ENCODE measurements around the gene SMC1B. TPM values are rescaled to one million over a fixed set of nuclear protein-coding genes. Genes with fewer than 3 reads are reported as not detected.

Gene SMC1B
- total RNA-seq, 1 donor from 2014 or later = not detected

DNA sequence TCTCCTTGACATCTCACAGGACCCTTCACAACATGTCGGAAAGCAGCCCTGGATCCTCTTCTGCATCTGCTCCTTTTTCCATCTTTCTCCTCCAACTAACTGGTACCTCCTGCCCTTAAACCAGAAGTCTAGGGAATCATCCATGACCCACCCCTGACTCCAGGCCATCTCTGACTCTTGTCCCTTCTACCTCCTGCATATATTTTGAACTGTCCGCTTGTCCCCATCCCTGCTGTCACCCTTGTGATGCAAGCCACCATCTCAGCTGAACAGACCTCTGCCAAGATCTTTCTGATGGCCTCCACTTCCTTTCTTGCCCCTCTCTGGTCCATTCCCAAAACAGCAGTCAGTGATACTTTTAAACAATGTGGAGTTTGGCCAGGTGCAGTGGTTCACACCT, 7.1 kb upstream of the SMC1B start:
- no peak for DNase-seq (ENCODE audit: low read depth)
- Histone ChIP-seq H3K4me3 (ENCODE audit: low read depth, low read length) (no peak overlapping the region), H3K36me3 (ENCODE audit: control insufficient read depth, insufficient read depth, low read length) (no peaks in the 10 kb centered on the region), H3K27me3 (ENCODE audit: control insufficient read depth, insufficient read depth, low read length) (no peaks in the 10 kb centered on the region)
- TF ChIP-seq, protein P1, sequence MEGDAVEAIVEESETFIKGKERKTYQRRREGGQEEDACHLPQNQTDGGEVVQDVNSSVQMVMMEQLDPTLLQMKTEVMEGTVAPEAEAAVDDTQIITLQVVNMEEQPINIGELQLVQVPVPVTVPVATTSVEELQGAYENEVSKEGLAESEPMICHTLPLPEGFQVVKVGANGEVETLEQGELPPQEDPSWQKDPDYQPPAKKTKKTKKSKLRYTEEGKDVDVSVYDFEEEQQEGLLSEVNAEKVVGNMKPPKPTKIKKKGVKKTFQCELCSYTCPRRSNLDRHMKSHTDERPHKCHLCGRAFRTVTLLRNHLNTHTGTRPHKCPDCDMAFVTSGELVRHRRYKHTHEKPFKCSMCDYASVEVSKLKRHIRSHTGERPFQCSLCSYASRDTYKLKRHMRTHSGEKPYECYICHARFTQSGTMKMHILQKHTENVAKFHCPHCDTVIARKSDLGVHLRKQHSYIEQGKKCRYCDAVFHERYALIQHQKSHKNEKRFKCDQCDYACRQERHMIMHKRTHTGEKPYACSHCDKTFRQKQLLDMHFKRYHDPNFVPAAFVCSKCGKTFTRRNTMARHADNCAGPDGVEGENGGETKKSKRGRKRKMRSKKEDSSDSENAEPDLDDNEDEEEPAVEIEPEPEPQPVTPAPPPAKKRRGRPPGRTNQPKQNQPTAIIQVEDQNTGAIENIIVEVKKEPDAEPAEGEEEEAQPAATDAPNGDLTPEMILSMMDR (IDR thresholded peaks at IDR 0.05; ENCODE audit: insufficient read depth, low read length, severe bottlenecking) = no peak
- FAIRE-seq = no peak

DNA sequence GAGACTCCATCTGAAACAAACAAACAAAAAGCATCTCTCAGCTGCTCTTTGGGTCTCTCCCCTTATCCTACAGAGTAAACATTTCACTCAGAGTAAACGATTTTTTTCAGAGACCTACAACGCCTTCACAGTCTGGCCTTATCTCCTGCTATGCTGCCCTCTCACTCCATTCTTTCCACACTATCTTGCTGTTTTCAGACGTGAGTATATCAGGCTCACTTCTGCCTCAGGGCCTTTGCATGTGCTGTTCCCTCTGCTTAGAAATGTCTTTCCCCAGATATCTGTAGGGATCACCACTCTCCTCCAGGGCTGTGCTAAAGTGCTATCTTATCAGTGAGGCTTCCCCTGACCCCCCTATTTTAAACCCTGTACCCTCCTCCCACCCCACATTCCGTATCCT, 6.6 kb upstream of the SMC1B start:
- no peak overlapping the region for H3K4me3 ChIP-seq (ENCODE audit: low read depth, low read length)
- no peak for FAIRE-seq
- no peak for DNase-seq (ENCODE audit: low read depth)
- no peaks in the 10 kb centered on the region for H3K27me3 ChIP-seq (ENCODE audit: control insufficient read depth, insufficient read depth, low read length)
- TF ChIP-seq, protein P1 (IDR thresholded peaks at IDR 0.05; ENCODE audit: insufficient read depth, low read length, severe bottlenecking) = no peak
- H3K36me3 ChIP-seq (ENCODE audit: control insufficient read depth, insufficient read depth, low read length) = no peaks in the 10 kb centered on the region

DNA sequence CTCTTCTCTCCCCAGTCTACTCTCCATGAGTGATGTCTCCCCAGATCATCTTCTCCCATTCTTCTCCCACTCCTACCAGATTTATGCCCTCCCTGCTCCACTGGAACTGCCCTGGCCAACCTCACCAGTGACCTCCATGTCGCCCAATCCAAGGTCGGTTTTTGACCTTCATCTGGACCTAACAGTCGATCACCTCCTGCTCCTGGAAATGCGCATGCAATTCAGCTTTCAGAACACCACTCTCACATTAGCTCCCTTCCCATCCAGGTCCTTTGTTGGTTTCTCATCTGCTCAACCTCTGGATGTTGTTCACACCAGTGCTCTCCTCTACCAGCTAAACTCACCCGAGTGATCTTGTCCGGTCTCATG, 5.4 kb upstream of the SMC1B start:
- TF ChIP-seq, protein P1 (IDR thresholded peaks at IDR 0.05; ENCODE audit: insufficient read depth, low read length, severe bottlenecking) = no peak
- FAIRE-seq = no peak

DNA sequence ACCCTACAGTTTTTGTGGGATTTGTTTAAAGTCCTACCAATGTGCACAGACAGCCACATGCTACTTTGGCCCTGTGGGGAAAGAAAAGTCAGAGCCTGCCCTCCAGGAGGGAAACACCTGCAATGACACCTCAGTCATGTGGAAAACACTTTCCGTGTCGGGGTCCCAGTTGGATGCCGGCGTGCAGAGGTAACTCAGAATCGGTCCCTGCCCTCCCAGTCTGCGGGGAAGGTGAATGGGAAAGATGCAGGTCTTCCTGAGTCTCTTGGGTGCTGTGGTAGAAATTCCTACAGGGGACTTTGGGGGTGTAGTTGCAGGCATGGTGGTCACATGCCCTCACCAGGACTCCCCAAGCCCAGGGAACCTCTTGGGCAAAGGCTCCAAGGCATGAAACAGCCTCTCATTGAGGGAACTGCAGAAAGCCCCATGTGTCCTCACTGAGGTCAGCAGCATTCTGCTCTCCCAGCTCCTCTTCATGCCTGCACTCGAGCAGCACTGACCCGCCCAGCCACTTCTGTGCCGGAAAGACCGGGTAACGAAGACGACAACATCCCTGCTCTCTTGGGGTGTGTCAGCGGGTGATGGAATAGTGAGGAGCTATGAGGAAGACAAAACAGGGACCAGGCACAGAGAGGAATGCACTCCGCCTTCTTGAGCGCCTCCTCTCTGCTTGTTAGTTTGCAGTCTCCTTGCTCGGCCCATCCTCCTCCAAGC, 4.8 kb upstream of the SMC1B start:
- Histone ChIP-seq H3K27me3 (ENCODE audit: control insufficient read depth, insufficient read depth, low read length) (no peaks in the 10 kb centered on the region), H3K4me3 (ENCODE audit: low read depth, low read length) (no peak overlapping the region), H3K36me3 (ENCODE audit: control insufficient read depth, insufficient read depth, low read length) (no peaks in the 10 kb centered on the region)
- TF ChIP-seq, protein P1 (IDR thresholded peaks at IDR 0.05; ENCODE audit: insufficient read depth, low read length, severe bottlenecking) = no peak
- FAIRE-seq (peak; percentile 32), DNase-seq (ENCODE audit: low read depth) (no peak)

More for the DNA sequence above, 5.4 kb upstream of the SMC1B start:
- Histone ChIP-seq H3K36me3 (ENCODE audit: control insufficient read depth, insufficient read depth, low read length) (no peaks in the 10 kb centered on the region), H3K4me3 (ENCODE audit: low read depth, low read length) (no peak overlapping the region), H3K27me3 (ENCODE audit: control insufficient read depth, insufficient read depth, low read length) (no peaks in the 10 kb centered on the region)
- DNase-seq (ENCODE audit: low read depth) = no peak

DNA sequence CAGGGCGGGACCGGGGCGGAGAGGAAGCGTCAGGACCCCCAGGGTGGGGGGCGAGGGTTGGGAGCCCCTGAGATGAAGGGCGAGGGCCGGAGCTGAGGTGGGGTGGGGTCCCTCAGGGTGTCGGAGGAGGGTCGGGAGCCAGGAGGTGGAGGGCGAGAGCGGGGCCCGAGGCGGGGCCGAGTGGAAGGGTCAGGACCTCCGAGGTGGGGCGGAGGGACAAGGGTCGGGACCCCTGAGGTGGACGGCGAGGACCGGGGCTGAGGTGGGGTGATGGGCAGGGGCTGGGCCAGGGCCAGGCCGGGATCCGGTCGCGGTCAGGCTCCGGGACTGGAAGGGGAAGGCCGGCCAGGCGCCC, 409 bp downstream of the SMC1B start:
- TF ChIP-seq, protein P1 (IDR thresholded peaks at IDR 0.05; ENCODE audit: insufficient read depth, low read length, severe bottlenecking) = no peak
- no peak for DNase-seq (ENCODE audit: low read depth)
- peak overlapping the region; percentile 47 for H3K4me3 ChIP-seq (ENCODE audit: low read depth, low read length)
- no peak for FAIRE-seq
- H3K36me3 ChIP-seq (ENCODE audit: control insufficient read depth, insufficient read depth, low read length) = no peaks in the 10 kb centered on the region
- no peaks in the 10 kb centered on the region for H3K27me3 ChIP-seq (ENCODE audit: control insufficient read depth, insufficient read depth, low read length)

DNA sequence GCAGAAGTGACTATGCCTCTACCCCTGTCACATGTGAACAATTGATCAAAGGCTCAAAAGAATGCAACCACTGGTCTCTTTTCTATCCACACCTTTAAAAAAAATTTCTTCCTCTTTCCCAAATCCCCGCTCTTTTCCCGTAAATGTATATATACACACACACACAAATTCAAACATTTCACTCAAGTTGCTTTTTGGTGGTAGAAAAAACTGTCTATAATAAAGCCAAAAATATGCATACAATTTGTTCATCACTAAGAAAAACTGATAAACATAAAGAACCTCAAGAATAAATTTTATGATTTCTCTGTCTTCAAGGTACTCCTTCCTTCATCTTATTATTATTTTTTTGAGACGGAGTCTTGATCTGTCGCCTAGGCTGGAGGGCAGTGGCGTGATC, 5.6 kb downstream of the SMC1B start:
- TF ChIP-seq, protein P1 (IDR thresholded peaks at IDR 0.05; ENCODE audit: insufficient read depth, low read length, severe bottlenecking) = no peak
- no peaks in the 10 kb centered on the region for H3K36me3 ChIP-seq (ENCODE audit: control insufficient read depth, insufficient read depth, low read length)
- no peaks in the 10 kb centered on the region for H3K27me3 ChIP-seq (ENCODE audit: control insufficient read depth, insufficient read depth, low read length)
- FAIRE-seq = no peak
- no peak overlapping the region for H3K4me3 ChIP-seq (ENCODE audit: low read depth, low read length)
- DNase-seq (ENCODE audit: low read depth) = no peak

Data from bronchial epithelial cell (primary cell).